Natural killer cell treated with Interleukin-12 subunit alpha and Interleukin-12 subunit beta and Interleukin-15 and Interleukin-18, amount 100 ng/mL, for 72 hours (primary cell): ENCODE measurements around the gene EFCAB13. TPM values are rescaled to one million over a fixed set of nuclear protein-coding genes. Genes with fewer than 3 reads are reported as not detected.
"Not testable (repeated sequence)": the region's sequence is repeated elsewhere in the genome, so short reads cannot be mapped to it uniquely, and the experiment has no call there.

Experiments used
- ATAC-seq, 2 donors: fragments of 150-1000 bp; cut with Tn5 transposase in 1 of 2; sonication (Bioruptor Pico), chemical (Tn5 transposase) in 1 of 2; 2 replicates each; pipeline ENCODE4 v1.10.0; 2021
- DNase-seq: peaks from one replicate; pipeline ENCODE4 v3.0.0; 2022; ENCODE audit warnings: low spot score
- H3K27ac Mint-ChIP-seq, 2 donors: 1 replicate in 1 of 2; 2 replicates in 1 of 2; pipeline ENCODE4 v1.8.0; 2022; ENCODE audit warnings: mixed read lengths in 2 of 2, mild to moderate bottlenecking in 1 of 2, moderate library complexity in 1 of 2
- H3K27me3 Mint-ChIP-seq, 2 donors: 1 replicate in 1 of 2; 2 replicates in 1 of 2; pipeline ENCODE4 v1.8.0; 2022; ENCODE audit warnings: mixed read lengths in 2 of 2
- H3K36me3 Mint-ChIP-seq: one replicate; pipeline ENCODE4 v1.8.0; 2022; ENCODE audit warnings: mixed read lengths
- H3K4me1 Mint-ChIP-seq, 2 donors: 1 replicate in 1 of 2; 2 replicates in 1 of 2; pipeline ENCODE4 v1.8.0; 2022; ENCODE audit warnings: low read depth in 2 of 2, mixed read lengths in 2 of 2, mild to moderate bottlenecking in 1 of 2
- H3K4me3 Mint-ChIP-seq: one replicate; pipeline ENCODE4 v1.8.0; 2022; ENCODE audit warnings: mixed read lengths
- H3K9me3 Mint-ChIP-seq: 2 replicates; pipeline ENCODE4 v1.8.0; 2022; ENCODE audit warnings: mixed read lengths
- total RNA-seq, 2 donors: library from RNA; stranded (reverse); gene quantifications; one replicate each; pipeline ENCODE4 v1.2.3, GENCODE V29; 2022

EFCAB13 gene
- total RNA-seq, 2 donors from 2014 or later, result 1.9 to 4.9 TPM

- H3K27ac Mint-ChIP-seq, H3K4me3 Mint-ChIP-seq, ATAC-seq, DNase-seq, H3K27me3 Mint-ChIP-seq, H3K4me1 Mint-ChIP-seq, H3K36me3 Mint-ChIP-seq, H3K9me3 Mint-ChIP-seq: not testable (repeated sequence)
Observed at GRCh38 chr17:47397532-47398128, 73.9 kb downstream of the EFCAB13 start.

DNA sequence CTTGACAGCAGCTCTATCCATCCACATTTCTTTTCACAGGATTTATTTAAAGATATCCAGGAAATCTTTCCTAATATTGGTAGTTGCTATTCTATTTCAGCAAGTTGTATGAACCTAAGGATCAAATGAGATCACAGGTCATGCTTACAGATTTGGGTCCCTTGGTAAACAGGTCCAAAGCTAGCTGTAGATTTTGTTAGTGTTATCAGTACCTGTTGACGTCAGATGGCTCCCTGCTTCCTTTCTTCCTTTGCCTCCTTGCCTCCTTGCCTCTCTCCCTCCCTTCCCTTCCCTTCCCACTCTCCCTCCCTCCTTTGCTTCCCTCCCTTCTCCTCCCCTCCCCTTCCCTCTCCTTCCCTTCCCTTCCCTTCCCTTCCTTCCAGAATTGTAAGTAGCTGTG, 76.6 kb downstream of the EFCAB13 start:
- no peak overlapping the region for H3K27ac Mint-ChIP-seq

DNA sequence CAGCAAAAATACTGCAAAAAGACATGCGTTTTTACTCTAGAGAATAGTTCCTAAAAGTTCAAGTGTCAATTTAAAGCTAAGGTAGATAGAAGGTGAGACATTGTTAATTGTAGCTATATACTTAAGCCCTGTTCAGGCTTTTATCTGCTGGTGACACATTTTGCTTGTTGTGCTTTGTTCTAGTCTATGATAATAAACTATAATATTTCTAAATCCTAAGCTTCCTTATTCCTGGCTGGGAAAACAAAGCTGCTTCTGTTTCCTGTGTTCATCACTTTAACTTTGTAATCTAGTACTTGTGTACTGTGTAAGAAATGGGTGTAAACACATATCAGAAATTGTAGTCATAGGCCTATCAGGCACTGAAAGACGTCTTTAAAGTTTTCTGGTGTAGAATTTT, 77.3 kb downstream of the EFCAB13 start:
- H3K36me3 Mint-ChIP-seq, result no peaks in the 10 kb centered on the region
- ATAC-seq, result no peak
- no peak overlapping the region for H3K4me3 Mint-ChIP-seq
- no peak for DNase-seq
- H3K9me3 Mint-ChIP-seq, result no peaks in the 10 kb centered on the region
- no peaks in the 10 kb centered on the region for H3K4me1 Mint-ChIP-seq
- no peak overlapping the region for H3K27ac Mint-ChIP-seq
- H3K27me3 Mint-ChIP-seq, result no peaks in the 10 kb centered on the region

More for the DNA sequence above, 76.6 kb downstream of the EFCAB13 start:
- no peaks in the 10 kb centered on the region for H3K4me1 Mint-ChIP-seq
- no peaks in the 10 kb centered on the region for H3K27me3 Mint-ChIP-seq
- H3K4me3 Mint-ChIP-seq, result no peak overlapping the region
- ATAC-seq, result no peak
- DNase-seq, result no peak
- no peaks in the 10 kb centered on the region for H3K9me3 Mint-ChIP-seq
- H3K36me3 Mint-ChIP-seq, result no peaks in the 10 kb centered on the region

DNA sequence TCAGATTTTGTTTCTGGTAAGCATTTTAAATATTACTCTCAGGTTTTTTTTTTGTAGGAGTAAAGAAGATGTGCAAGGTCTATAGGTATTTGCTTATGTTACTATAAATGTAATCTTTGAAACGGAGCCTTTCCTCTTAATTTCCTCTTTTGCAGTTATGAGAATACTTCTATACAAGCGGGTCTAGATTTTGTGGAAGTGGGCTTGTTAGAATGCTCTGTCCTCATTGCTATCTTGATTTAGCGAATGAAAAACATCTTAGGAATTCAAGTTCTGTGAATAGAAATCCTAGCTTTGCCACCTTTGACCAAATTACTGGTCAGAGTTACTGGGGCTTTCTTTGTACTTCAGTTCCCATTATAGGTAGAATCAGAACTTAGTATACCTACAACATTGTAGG, 80.3 kb downstream of the EFCAB13 start:
- ATAC-seq (no peak), DNase-seq (no peak)
- Mint-ChIP-seq H3K36me3 (no peaks in the 10 kb centered on the region), H3K4me1 (no peaks in the 10 kb centered on the region), H3K9me3 (no peaks in the 10 kb centered on the region), H3K27ac (no peak overlapping the region), H3K4me3 (no peak overlapping the region), H3K27me3 (peaks cover 0 to 3% of the 10 kb centered on the region in 2 donors)

DNA sequence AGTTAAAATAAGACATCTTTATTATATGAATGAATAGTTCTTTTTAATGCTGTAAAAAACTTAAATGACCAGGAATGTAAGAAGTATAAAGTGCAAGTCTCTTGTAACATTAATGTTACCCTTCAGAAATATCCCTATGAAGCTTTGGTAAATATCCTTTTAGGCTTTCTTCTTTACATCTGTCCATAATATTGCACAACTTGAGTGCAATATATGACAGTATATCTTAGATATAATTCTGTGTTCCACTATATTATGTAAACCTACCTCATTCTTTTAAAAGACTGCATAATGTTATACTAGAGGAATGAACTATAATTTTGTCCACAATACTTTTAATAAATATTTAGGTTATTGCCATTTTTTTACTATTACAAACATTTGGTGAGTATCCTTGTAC, 81.1 kb downstream of the EFCAB13 start:
- DNase-seq (no peak), ATAC-seq (no peak)
- Mint-ChIP-seq H3K27ac (no peak overlapping the region), H3K4me1 (no peaks in the 10 kb centered on the region), H3K27me3 (peaks cover 0 to 3% of the 10 kb centered on the region in 2 donors), H3K9me3 (no peaks in the 10 kb centered on the region), H3K36me3 (no peaks in the 10 kb centered on the region), H3K4me3 (no peak overlapping the region)

GRCh38 chr17:47413872-47414271, 90.1 kb downstream of the EFCAB13 start:
- no peaks in the 10 kb centered on the region for H3K4me1 Mint-ChIP-seq
- ATAC-seq, result no peak
- no peak overlapping the region for H3K4me3 Mint-ChIP-seq
- no peak overlapping the region for H3K27ac Mint-ChIP-seq
- H3K9me3 Mint-ChIP-seq, result no peaks in the 10 kb centered on the region
- no peaks in the 10 kb centered on the region for H3K27me3 Mint-ChIP-seq
- H3K36me3 Mint-ChIP-seq, result no peaks in the 10 kb centered on the region
- no peak for DNase-seq

DNA sequence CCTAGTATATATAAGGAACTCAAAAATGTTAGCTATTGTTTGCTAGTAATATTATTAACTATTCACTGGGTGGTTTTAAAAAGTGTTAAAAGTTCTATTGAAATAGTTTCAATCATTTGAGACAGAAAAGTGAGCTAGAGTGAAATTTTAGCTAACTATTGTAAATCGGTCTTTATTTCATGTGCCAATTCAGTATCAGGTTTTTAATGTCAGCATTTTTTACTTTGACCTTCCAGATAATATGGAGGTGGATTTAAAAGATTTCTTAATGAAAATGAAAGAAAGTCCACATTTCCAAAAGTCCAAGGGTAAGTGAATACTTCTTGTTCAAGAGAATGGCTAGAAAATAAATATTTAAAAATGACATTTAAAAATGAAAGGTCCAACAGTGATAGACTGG, 90.9 kb downstream of the EFCAB13 start:
- no peak overlapping the region for H3K27ac Mint-ChIP-seq
- no peak for DNase-seq
- no peaks in the 10 kb centered on the region for H3K27me3 Mint-ChIP-seq
- H3K9me3 Mint-ChIP-seq, result no peaks in the 10 kb centered on the region
- H3K4me1 Mint-ChIP-seq, result no peaks in the 10 kb centered on the region
- H3K4me3 Mint-ChIP-seq, result no peak overlapping the region
- H3K36me3 Mint-ChIP-seq, result no peaks in the 10 kb centered on the region
- ATAC-seq, result no peak

- Mint-ChIP-seq H3K27ac (no peak overlapping the region), H3K27me3 (peaks cover 0 to 10% of the 10 kb centered on the region in 2 donors), H3K4me1 (peaks cover 0 to 6% of the 10 kb centered on the region in 2 donors), H3K4me3 (peak overlapping the region; percentile 62), H3K9me3 (no peaks in the 10 kb centered on the region), H3K36me3 (peaks cover 13% of the 10 kb centered on the region)
- ATAC-seq, result peak in 1 of 2 donors; percentile 48
- no peak for DNase-seq
Observed at GRCh38 chr17:47423406-47424295, 99.9 kb downstream of the EFCAB13 start.

DNA sequence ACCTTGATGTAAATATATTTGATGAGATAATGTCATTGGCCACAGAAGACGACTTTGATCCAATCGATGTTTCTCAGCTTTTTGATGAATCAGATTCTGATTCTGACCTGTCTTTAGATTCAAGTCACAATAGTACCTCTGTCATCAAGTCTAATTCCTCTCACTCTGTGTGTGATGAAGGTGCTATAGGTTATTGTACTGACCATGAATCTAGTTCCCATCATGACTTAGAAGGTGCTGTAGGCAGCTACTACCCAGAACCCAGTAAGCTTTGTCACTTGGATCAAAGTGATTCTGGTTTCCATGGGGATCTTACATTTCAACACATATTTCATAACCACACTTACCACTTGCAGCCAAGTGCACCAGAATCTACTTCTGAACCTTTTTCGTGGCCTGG, 101.5 kb downstream of the EFCAB13 start:
- peaks cover 13% of the 10 kb centered on the region for H3K36me3 Mint-ChIP-seq
- not testable (repeated sequence) for H3K4me1 Mint-ChIP-seq, H3K4me3 Mint-ChIP-seq, ATAC-seq, H3K27me3 Mint-ChIP-seq, DNase-seq, H3K27ac Mint-ChIP-seq, H3K9me3 Mint-ChIP-seq

- not testable (repeated sequence) for H3K27me3 Mint-ChIP-seq, ATAC-seq, H3K4me1 Mint-ChIP-seq, H3K4me3 Mint-ChIP-seq, DNase-seq, H3K27ac Mint-ChIP-seq, H3K9me3 Mint-ChIP-seq
- peaks cover 13% of the 10 kb centered on the region for H3K36me3 Mint-ChIP-seq
Observed at GRCh38 chr17:47425887-47426635, 102.3 kb downstream of the EFCAB13 start.

GRCh38 chr17:47427985-47428384, 104.2 kb downstream of the EFCAB13 start:
- peaks cover 0 to 5% of the 10 kb centered on the region in 2 donors for H3K27me3 Mint-ChIP-seq
- ATAC-seq, result no peak

GRCh38 chr17:47432240-47432639, 108.5 kb downstream of the EFCAB13 start:
- H3K27me3 Mint-ChIP-seq, H3K9me3 Mint-ChIP-seq, H3K4me3 Mint-ChIP-seq, H3K4me1 Mint-ChIP-seq, ATAC-seq, DNase-seq, H3K27ac Mint-ChIP-seq: not testable (repeated sequence)
- H3K36me3 Mint-ChIP-seq, result peaks cover 14% of the 10 kb centered on the region

More at GRCh38 chr17:47427985-47428384, 104.2 kb downstream of the EFCAB13 start:
- Mint-ChIP-seq H3K4me1 (peaks cover 0 to 6% of the 10 kb centered on the region in 2 donors), H3K4me3 (no peak overlapping the region), H3K36me3 (peaks cover 13% of the 10 kb centered on the region), H3K27ac (no peak overlapping the region), H3K9me3 (no peaks in the 10 kb centered on the region)
- DNase-seq, result no peak

- Mint-ChIP-seq H3K9me3 (no peaks in the 10 kb centered on the region), H3K4me3 (no peak overlapping the region), H3K27me3 (no peaks in the 10 kb centered on the region), H3K27ac (no peak overlapping the region), H3K4me1 (no peaks in the 10 kb centered on the region), H3K36me3 (no peaks in the 10 kb centered on the region)
- ATAC-seq (no peak), DNase-seq (no peak)
Observed at GRCh38 chr17:47465165-47465564, 141.4 kb downstream of the EFCAB13 start.

DNA sequence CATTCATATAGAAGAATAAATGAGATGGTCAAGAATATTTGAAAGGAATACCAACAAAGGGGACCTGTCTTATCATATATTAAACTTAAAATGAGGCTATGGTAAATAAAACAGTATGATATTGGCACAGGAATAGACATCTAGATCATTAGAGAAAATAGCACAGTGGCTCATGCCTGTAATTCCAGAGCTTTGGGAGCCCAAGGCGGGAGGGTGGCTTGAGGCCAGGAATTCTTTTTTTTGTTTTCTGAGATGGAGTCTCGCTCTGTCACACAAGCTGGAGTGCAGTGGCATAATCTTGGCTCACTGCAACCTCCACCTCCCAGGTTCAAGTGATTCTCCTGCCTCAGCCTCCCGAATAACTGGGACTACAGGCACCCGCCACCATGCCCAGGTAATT, 143.2 kb downstream of the EFCAB13 start:
- H3K4me1 Mint-ChIP-seq, H3K36me3 Mint-ChIP-seq, ATAC-seq, H3K27me3 Mint-ChIP-seq, H3K4me3 Mint-ChIP-seq, DNase-seq, H3K9me3 Mint-ChIP-seq, H3K27ac Mint-ChIP-seq: not testable (repeated sequence)
